Erythroblast (primary cell): ENCODE results near the gene PCGF2.

ENCODE experiments used
- GATA1 ChIP-seq: IDR thresholded peaks from 2 replicates; pipeline ENCODE4 v1.6.1; 2011; ENCODE audit warnings: low read depth, mild to moderate bottlenecking, control low read depth, low read length, moderate library complexity
- POLR2A ChIP-seq: IDR thresholded peaks from 2 replicates; pipeline ENCODE4 v1.6.1; 2011; ENCODE audit warnings: mild to moderate bottlenecking, low read length

- TF ChIP-seq POLR2A, result no peak
- no peak for TF ChIP-seq GATA1
Observed at GRCh38 chr17:38742411-38743308, 5.5 kb downstream of the PCGF2 start.
